Endothelial cell of umbilical vein (primary cell): Measurements from ENCODE around the gene NRXN3. TPM values are rescaled to one million over a fixed set of nuclear protein-coding genes. Genes with fewer than 3 reads are reported as not detected.

Experiments
- BruUV-seq: library from RNA; stranded (reverse); fragments of 400-500 nt; replicated peaks from 2 replicates; lab custom pipeline; 2021; lab: Mats Ljungman, UMichigan
- CTCF ChIA-PET: fragments of 300-600, 350-600 bp; sonication (Branson Sonifier 250); formaldehyde crosslinking; loops from one replicate; lab custom pipeline; 2021; ENCODE audit warnings: antibody characterized with exemption, inconsistent platforms; lab: Charles Lee
- POLR2A ChIA-PET: fragments of 300-600, 350-600 bp; sonication (Branson Sonifier 250); formaldehyde crosslinking; loops from one replicate; lab custom pipeline; 2021; ENCODE audit warnings: antibody characterized with exemption, inconsistent platforms; lab: Charles Lee
- DNase-seq: peaks from one replicate; pipeline ENCODE4 v3.0.0-alpha.2; 2011; ENCODE audit warnings: low read depth, low spot score
- FAIRE-seq: peaks from 2 replicates; lab custom pipeline; 2011; peaks lifted over from hg19 to GRCh38; lab: Jason Lieb, UNC
- H2AFZ ChIP-seq: 2 replicates; pipeline ENCODE4 v1.6.0; 2012; ENCODE audit warnings: low read depth, low read length, control low read depth, inconsistent platforms
- H3K27ac ChIP-seq: 2 replicates; pipeline ENCODE4 v1.5.1; 2011; ENCODE audit warnings: low read depth, mild to moderate bottlenecking, control low read depth, low read length, moderate library complexity; ENCODE audit not compliant: insufficient read depth
- H3K27me3 ChIP-seq, 2 experiments: 2 replicates each; pipeline versions ENCODE4 v1.6.0 to v1.6.1; 2011; ENCODE audit warnings: low read length in 2 of 2, mixed read lengths in 1 of 2; ENCODE audit not compliant: control insufficient read depth in 2 of 2, insufficient read depth in 2 of 2
- H3K36me3 ChIP-seq, 2 experiments: 2 replicates in 1 of 2; 3 replicates in 1 of 2; pipeline ENCODE4 v1.5.1; 2011; ENCODE audit warnings: low read length in 2 of 2, mild to moderate bottlenecking in 1 of 2, moderate library complexity in 1 of 2; ENCODE audit not compliant: control insufficient read depth in 2 of 2, insufficient read depth in 2 of 2; ENCODE audit errors: extremely low read depth in 1 of 2
- H3K4me1 ChIP-seq: 3 replicates; pipeline ENCODE4 v1.5.1; 2011; ENCODE audit warnings: mild to moderate bottlenecking, low read length; ENCODE audit not compliant: control insufficient read depth, insufficient read depth; ENCODE audit errors: extremely low read depth
- H3K4me2 ChIP-seq: 2 replicates; pipeline ENCODE4 v1.6.1; 2011; ENCODE audit warnings: low read length, control low read depth, mixed read lengths; ENCODE audit not compliant: insufficient read depth
- H3K4me3 ChIP-seq, 3 experiments: fragments of 200-600 bp in 1 of 3; sonication (generic), shearing (Covaris generic) in 1 of 3; replicated peaks in 1 of 3; 2 replicates each; pipeline ENCODE4 v1.5.1; 2011 to 2016; ENCODE audit warnings: control low read depth in 3 of 3, low read length in 3 of 3, mild to moderate bottlenecking in 2 of 3, inconsistent platforms in 1 of 3, low read depth in 1 of 3, moderate library complexity in 1 of 3; ENCODE audit not compliant: insufficient read depth in 1 of 3
- H3K79me2 ChIP-seq: 2 replicates; pipeline ENCODE4 v1.6.0; 2012; ENCODE audit warnings: low read length, inconsistent platforms; ENCODE audit not compliant: control insufficient read depth, insufficient read depth
- H3K9ac ChIP-seq: replicated peaks from 2 replicates; pipeline ENCODE3; 2011; ENCODE audit warnings: low read length, control low read depth; ENCODE audit not compliant: insufficient read depth; ENCODE audit errors: extremely low read depth
- H3K9me1 ChIP-seq: replicated peaks from 3 replicates; pipeline ENCODE4 v1.6.0; 2011; ENCODE audit warnings: mild to moderate bottlenecking, low read length; ENCODE audit not compliant: control insufficient read depth, insufficient read depth; ENCODE audit errors: extremely low read depth
- H3K9me3 ChIP-seq: replicated peaks from 2 replicates; pipeline ENCODE4 v1.5.1; 2012; ENCODE audit warnings: low read length, inconsistent platforms; ENCODE audit not compliant: control insufficient read depth, insufficient read depth
- H4K20me1 ChIP-seq: replicated peaks from 2 replicates; pipeline ENCODE3; 2011; ENCODE audit warnings: mild to moderate bottlenecking, low read length; ENCODE audit not compliant: control insufficient read depth, insufficient read depth; ENCODE audit errors: extremely low read depth
- CTCF ChIP-seq, 2 donors: IDR thresholded peaks; 1 replicate in 1 of 2; 2 replicates in 1 of 2; pipeline ENCODE4 v1.5.1; 2011; ENCODE audit warnings: low read length in 2 of 2, mild to moderate bottlenecking in 2 of 2, moderate library complexity in 2 of 2, control low read depth in 1 of 2, inconsistent platforms in 1 of 2, low read depth in 1 of 2; ENCODE audit not compliant: insufficient read depth in 1 of 2; ENCODE audit errors: extremely low read depth in 1 of 2
- EZH2 ChIP-seq: IDR thresholded peaks from 2 replicates; pipeline ENCODE4 v1.6.1; 2012; ENCODE audit warnings: borderline replicate concordance, low read depth, mild to moderate bottlenecking, moderate library complexity, low read length, inconsistent platforms; ENCODE audit not compliant: severe bottlenecking
- FOS ChIP-seq: IDR thresholded peaks from 2 replicates; pipeline ENCODE4 v1.6.1; 2011; ENCODE audit warnings: mild to moderate bottlenecking, low read length, moderate library complexity, borderline replicate concordance; ENCODE audit not compliant: insufficient read depth
- GATA2 ChIP-seq: IDR thresholded peaks from 2 replicates; pipeline ENCODE4 v1.7.0; 2011; ENCODE audit warnings: low read depth, mild to moderate bottlenecking, moderate library complexity, mixed read lengths, low read length; ENCODE audit not compliant: insufficient read length, insufficient read depth
- JUN ChIP-seq: IDR thresholded peaks from 2 replicates; pipeline ENCODE4 v1.6.1; 2011; ENCODE audit warnings: borderline replicate concordance, low read depth; ENCODE audit not compliant: insufficient read length, insufficient read depth
- MAX ChIP-seq: IDR thresholded peaks from 2 replicates; pipeline ENCODE4 v1.6.1; 2011; ENCODE audit not compliant: insufficient read depth, insufficient read length
- MYC ChIP-seq: IDR thresholded peaks from one replicate; pipeline ENCODE4 v1.6.1; 2011; ENCODE audit warnings: mild to moderate bottlenecking, low read depth, low read length
- POLR2A ChIP-seq: IDR thresholded peaks from 2 replicates; pipeline ENCODE4 v1.6.1; 2012; ENCODE audit warnings: low read depth, mild to moderate bottlenecking, control low read depth, low read length
- POLR2AphosphoS5 ChIP-seq: IDR thresholded peaks from 2 replicates; pipeline ENCODE4 v1.6.1; 2012; ENCODE audit warnings: low read depth, mild to moderate bottlenecking, control low read depth, low read length, moderate library complexity; ENCODE audit not compliant: insufficient read depth
- dilution Hi-C: fragments of 300-500 bp; cut with MboI; formaldehyde crosslinking; loops from one replicate; pipeline ENCODE4 v1.15.0; 2019; ENCODE audit warnings: low sequenced_read_pairs; ENCODE audit not compliant: extremely low pct_ligation_motif_present
- intact Hi-C: fragments of 100-400 bp; cut with micrococcal nuclease; formaldehyde crosslinking; loops from one replicate; pipeline ENCODE4 v1.10.0; 2022
- polyA plus RNA-seq, 4 experiments: library from polyadenylated mRNA; depleted of rRNA in 3 of 4; stranded (reverse) in 3 of 4; unstranded in 1 of 4; fragments of >200 nt; gene quantifications; 2 replicates each; pipeline versions ENCODE4 v1.2.1 to v1.2.3, GENCODE V29; 2011 to 2012; ENCODE audit warnings: missing spikeins in 1 of 4
- total RNA-seq: library from RNA; stranded (reverse); gene quantifications from 2 replicates; pipeline ENCODE4 v1.2.3, GENCODE V29; 2021

The NRXN3 gene
- total and polyA plus RNA-seq, 2 donors (not counting 3 experiments of a cell fraction or from before 2014, with no cell fraction given): 0.72 to 4.2 TPM

GRCh38 chr14:79271122-79271521, 1100.9 kb downstream of the NRXN3 start:
- no peaks in the 10 kb centered on the region for H3K9me3 ChIP-seq
- H3K9me1 ChIP-seq: no peaks in the 10 kb centered on the region
- no TSS peak for BruUV-seq
- H3K9ac ChIP-seq: no peak overlapping the region
- dilution Hi-C loops (no loop called here), intact Hi-C loops (loop anchor here (10.0 kb wide), 1 partner anchor 1584 kb away; no protein-coding TSS in a partner anchor)
- ChIA-PET CTCF (no interaction called here), POLR2A (no interaction called here)
- no peaks in the 10 kb centered on the region for H3K27me3 ChIP-seq
- H3K4me2 ChIP-seq: no peak overlapping the region
- H3K27ac ChIP-seq: no peak overlapping the region
- no peak for TF ChIP-seq POLR2A
- TF ChIP-seq CTCF (IDR thresholded peaks at IDR 0.05; ENCODE audit: extremely low read depth in 1 of 2, insufficient read depth in 1 of 2, low read depth in 1 of 2, low read length in 2 of 2): no peak
- no peak for TF ChIP-seq FOS
- no peak for TF ChIP-seq MAX
- TF ChIP-seq EZH2: no peak
- TF ChIP-seq GATA2: no peak
- TF ChIP-seq JUN: no peak
- TF ChIP-seq POLR2AphosphoS5: no peak
- no peak for TF ChIP-seq MYC
- FAIRE-seq (no peak), DNase-seq (no peak)
- H3K36me3 ChIP-seq: no peaks in the 10 kb centered on the region
- H3K4me3 ChIP-seq: no peak overlapping the region
- no peaks in the 10 kb centered on the region for H4K20me1 ChIP-seq
- no peaks in the 10 kb centered on the region for H3K4me1 ChIP-seq
- H3K79me2 ChIP-seq: no peaks in the 10 kb centered on the region
- H2AFZ ChIP-seq: no peak overlapping the region
